Left ventricle myocardium superior (tissue), 1 donor: Measurements from ENCODE around the gene MAP7D1. TPM values are rescaled to one million over a fixed set of nuclear protein-coding genes. Genes with fewer than 3 reads are reported as not detected.
"Not testable (repeated sequence)": the region's sequence is repeated elsewhere in the genome, so short reads cannot be mapped to it uniquely, and the experiment has no call there.

Source experiments
- ATAC-seq: fragments of 200-7000 bp; cut with Tn5 transposase; one replicate; pipeline ENCODE4 v1.9.1; 2020; ENCODE audit warnings: mild to moderate bottlenecking, moderate library complexity
- DNase-seq: peaks from one replicate; pipeline ENCODE4 v3.0.0-alpha.2; 2020
- intact Hi-C: fragments of 100-400 bp; cut with micrococcal nuclease; formaldehyde crosslinking; loops from one replicate; pipeline ENCODE4 v1.11.0; 2022
- total RNA-seq: library from RNA; stranded (reverse); fragmentation: NEBNext Ultra II Directional; extraction: Animal tissue kit (Norgen Biotek cat#: 25700); gene quantifications from one replicate; pipeline ENCODE4 v1.2.1, GENCODE V29; 2021
- donor health status: DM: no; HTN: yes; CAD: no; lungs with severe emphysema.

The MAP7D1 gene
- total RNA-seq, 1 donor from 2014 or later: 385 TPM

DNA sequence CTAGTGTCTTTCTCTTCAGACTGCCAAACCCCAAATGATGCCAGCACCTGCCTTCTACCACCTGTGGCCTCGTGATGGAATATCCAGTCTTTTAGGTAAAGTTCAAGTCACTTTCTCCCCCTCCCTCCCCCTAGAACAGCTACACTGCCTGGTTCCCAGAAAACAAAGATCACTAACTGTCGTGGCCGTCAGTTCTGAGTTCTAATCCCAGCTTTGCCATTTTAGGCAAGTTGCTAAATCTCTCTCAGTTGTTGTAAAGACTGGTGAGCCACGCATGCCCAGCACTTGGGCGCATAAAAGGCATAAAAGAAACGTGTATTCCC, 6.0 kb upstream of the MAP7D1 start:
- DNase-seq: no peak
- intact Hi-C loops: loop anchor here (5.0 kb wide), 2 partner anchors 37 to 137 kb away; no protein-coding TSS in a partner anchor
- no peak for ATAC-seq

DNA sequence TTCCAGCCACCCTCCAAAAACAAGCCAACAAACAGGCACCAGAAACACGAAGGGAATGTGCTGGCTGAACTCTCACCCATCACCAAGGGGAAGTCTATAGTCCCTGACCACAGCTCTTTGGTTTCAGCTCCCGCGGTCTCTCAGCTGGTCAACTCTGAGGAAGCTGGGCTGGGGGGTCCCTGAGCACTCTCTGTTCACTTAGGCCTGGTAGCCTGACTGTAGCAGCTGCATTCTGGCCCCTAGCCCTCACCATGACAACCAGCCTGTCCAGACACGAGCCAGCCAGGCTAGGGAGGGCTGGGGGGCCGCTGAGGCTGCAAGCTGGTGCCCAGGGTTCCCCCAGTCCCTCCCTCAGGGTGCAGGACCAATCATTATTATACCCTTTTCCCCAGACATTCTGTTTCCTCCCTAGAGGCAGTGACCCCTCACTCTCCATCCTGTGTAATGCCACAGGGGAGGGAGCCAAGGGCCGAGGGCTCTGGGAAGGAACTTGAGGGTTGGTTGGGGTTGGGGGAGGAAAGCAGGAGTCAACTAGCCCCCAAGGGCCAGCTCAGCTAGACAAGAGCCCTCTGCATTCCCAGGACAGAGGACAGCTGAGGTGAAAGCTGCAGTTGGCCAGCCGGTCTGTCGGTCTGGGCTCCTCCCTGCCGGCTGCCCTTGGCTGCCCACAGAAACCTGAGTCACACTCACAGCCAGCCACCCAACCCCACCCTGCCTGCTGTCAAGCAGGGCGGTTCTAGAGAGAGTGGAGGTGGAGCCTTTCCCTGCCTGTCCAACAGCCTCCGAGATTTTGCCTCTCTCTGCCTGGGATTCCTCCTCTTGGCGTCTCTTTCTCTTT, 5.4 kb upstream of the MAP7D1 start:
- DNase-seq (peak; percentile 93), ATAC-seq (peak; percentile 78)
- intact Hi-C loops: loop anchor here (5.0 kb wide), 1 partner anchor 37 kb away; no protein-coding TSS in a partner anchor

DNA sequence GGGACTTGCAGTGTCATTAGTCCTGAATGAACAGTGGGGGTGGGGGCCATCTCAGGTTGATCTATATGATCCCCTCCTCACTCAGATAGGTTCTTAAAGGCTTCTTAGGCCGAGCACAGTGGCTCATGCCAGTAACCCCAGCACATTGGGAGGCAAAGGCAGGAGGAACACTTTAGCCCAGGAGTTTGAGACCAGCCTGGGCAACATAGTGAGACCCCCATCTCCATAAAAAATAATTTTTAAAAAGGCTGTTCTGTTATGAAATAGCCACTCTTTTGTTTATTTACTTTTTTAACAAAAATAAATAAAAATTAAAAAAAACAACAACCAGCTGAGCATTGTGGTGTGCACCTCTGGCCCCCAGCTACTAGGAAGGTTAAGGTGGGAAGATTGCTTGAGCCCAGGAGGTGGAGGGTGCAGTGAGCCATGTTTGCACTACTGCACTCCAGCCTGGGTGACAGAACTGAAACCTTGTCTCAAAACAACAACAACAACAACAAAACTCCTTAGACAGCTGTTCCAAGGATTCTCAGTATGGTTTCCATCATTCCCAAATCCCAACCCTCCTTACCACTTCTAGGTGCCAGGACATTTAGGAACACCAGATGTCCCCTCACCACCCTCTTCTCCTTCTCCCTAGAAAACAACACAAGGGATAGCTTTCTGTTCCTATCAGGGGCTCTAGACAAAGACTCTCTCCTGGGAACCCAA, 4.7 kb upstream of the MAP7D1 start:
- no peak for DNase-seq
- ATAC-seq: no peak
- intact Hi-C loops: loop anchor here (5.0 kb wide), 1 partner anchor 36 kb away; no protein-coding TSS in a partner anchor

DNA sequence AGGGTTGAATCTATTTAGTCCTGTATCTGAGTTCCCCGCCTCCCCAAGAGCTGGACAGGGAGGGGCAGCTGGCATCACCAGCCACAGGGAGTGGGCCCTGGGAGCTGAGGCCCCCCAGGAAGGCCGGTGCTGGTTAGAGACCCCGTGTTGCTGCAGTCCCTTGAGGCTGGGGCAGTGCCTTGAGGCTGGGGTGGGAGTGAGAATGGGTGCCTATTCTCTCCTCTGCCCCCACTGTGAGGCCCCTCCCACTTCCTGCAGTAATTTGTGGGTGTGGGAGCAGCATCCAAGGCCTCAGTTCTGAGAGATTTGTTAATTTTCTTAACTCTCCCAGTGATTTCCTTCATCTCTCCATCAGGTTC, 4.1 kb upstream of the MAP7D1 start:
- intact Hi-C loops: loop anchor here (5.0 kb wide), 1 partner anchor 35 kb away; no protein-coding TSS in a partner anchor
- DNase-seq: peak; percentile 47
- no peak for ATAC-seq

DNA sequence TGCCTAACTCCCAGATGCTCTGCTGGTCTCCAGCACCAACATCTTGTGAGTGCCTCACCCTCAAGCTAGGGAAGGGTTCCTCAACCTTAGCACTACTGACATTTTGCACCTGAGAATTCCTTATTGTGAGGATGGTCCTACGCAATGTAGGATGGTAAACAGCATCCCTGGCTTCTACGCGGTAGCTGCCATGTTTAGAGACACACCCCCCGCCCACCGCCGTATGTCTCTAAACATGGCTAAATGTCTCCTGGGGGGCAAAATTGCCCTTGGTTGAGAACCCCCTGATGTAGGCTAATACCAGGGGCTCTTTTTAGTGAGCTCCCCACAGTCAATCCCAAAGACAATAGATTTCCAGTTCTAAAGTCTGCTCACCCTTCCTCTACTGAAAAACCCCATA, 2.5 kb upstream of the MAP7D1 start:
- ATAC-seq (no peak), DNase-seq (no peak)
- intact Hi-C loops: loop anchor here (5.0 kb wide), 1 partner anchor 34 kb away; no protein-coding TSS in a partner anchor

DNA sequence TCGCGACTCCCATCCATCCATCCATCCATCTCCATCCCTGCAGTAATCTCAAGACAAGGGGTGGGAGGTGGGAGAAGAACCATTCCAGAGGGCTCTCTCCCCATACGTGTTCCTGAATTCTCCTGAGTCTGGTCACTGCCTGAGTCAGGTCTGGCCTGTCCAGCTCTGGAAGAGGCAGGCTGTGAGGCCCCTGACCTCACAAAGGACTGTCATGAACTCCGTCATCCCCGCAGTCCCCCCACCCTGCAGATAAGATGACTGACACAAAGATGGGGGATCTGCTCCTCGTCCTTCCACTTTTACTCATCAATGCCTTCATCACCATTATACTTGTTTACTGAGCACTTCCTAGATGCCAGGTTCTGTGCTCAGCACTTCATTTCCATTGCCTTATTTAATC, 1.6 kb upstream of the MAP7D1 start:
- DNase-seq: no peak

DNA sequence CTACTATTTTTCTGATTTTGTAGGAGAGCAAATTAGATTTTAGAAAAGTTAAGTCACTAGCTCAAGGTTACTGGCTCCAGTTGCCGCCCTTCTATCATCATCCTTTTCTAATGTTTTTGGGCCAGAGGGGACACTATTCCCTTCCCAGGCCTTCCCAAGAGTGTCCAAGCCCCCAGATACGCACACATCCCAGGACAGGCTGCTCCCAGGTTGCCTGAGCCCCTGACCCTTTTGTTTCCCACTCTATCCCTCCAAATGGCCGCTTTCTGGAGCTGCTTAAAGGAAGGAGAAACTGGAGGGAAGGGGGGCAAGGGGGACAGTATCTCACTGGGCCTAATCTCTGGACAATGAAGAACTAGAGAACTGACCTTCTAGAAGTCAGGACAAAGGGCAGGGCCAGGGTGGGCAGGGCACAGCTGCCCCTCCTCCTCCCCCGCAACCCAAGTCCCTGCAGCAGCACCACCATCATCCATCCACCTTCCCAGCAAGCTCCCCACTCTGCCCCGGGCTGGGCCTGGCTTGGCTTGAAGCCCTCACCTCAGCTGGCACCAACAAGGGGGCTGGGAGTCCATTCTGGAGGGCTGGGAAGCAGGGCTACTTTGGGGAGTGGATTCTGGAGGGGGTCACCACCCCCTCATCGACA, 1.1 kb upstream of the MAP7D1 start:
- peak; percentile 80 for DNase-seq
- peak; percentile 37 for ATAC-seq
- intact Hi-C loops: loop anchor here (5.0 kb wide), 1 partner anchor 32 kb away; no protein-coding TSS in a partner anchor

More for the DNA sequence above, 1.6 kb upstream of the MAP7D1 start:
- intact Hi-C loops: loop anchor here (5.0 kb wide), 1 partner anchor 33 kb away; no protein-coding TSS in a partner anchor
- ATAC-seq: no peak

DNA sequence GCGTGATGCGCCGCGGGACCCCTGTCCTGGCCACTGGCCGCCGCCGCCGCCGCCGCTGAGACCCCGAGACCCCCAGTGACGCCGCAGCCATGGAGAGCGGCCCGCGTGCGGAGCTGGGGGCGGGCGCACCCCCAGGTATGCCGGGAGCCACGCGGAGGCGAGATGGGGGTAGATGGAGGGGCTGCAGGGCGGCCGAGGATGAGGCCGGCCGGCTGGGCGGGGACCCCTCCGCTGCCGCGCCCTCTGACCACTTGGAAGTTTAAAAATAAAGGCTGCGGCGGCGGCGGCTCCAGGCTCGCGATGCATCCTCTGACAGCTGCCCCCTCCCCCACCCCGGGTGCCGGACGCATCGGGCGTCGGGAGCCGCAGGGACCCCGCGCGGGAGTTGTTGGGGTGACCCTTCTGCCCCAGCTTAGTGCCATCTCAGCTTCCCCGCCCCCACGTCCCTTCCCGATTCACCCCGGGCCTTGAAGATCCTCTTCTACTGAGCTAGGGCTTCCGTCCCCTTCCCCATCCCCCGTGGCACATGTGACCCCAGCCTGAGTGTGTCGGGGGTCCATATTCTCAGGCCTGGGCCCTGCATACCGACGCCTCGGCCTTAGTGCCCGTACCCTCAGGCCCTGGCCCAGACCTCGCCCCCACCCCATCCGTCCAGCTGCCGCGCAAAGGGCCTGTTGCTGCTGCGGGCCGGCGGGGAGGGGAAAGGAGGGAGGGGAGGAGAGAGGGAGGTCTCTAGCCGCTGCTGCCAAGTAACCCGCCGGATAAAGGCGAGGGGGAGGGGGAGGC, 562 bp downstream of the MAP7D1 start:
- DNase-seq (peak; percentile 85), ATAC-seq (peak; percentile 56)
- intact Hi-C loops: no loop called here

DNA sequence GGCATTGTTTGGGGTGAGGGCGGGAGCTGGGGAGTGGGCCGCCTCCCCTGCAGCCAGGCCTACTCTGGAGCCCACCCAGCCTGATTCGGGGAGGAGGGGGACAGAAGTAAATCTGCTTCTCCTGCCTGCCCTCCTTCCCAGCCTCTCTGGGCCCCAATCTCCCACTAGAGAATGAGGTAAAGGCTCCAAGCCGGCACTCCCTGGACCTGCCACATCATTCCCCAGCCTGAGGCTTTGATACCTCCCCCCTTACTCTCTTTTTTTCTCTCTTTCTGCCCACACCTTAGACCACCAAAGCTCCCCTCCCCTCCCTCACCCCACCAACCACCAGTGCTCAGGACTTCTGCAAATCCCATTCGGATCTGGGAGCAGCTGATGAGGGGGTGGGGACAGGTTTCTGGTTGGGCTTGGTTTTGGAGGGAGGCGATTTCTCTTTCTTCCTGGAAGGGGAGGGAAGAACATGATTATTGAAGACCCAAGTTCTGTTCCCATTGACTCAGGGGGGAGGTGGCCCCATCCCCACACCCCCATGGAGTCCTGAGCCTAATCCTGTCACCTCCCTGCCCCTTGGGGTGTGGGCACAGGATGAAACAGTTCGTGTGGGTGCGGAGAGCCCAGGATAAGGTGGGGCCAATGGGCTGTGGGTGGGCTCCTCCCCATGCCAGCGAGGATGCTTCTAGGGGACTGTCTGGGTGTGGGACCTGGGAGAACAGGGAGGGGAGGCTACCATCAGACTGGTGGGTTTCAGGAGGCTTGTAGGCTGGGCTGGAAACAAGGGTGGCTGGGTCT, 1.3 kb downstream of the MAP7D1 start:
- DNase-seq (no peak), ATAC-seq (no peak)
- intact Hi-C loops: no loop called here

DNA sequence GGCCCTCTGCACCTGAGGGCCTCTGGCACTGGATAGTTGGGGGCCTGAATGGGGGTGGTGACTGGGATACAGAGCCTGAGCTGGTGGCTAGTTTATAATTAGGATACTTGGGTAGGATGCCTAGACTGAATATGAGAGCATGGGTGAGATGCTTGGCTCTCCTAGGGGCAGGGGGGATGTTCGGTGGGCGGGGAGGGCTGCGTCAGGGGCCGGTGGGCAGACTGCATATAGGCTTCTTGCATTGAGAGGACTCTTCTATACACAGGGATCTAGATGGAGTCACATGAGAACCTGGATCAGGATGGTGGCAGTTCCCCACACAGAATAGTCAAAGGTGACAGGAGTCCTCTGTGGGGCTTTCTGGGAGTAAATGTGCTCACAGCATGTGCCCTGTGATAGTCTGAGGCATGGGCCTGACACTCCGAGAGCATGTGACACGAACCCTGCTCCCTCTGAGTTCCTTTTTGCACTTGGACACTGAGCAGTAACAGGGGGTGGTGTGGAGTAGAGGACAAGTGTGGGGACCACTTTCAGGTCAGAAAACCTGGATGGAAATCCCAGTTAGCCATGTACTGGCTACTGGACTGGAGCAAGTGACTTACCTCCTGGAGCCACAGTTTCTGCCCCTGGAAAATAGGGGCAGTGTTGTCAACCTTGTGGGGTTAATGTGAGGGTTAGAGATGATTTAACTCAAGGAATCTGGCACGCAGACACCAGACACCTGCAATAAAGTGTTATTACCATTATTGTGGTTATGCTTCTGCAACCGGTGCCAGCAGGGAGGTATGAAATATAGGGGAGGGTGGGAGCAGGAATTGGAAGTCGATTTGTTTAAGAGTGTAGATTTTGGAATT, 2.2 kb downstream of the MAP7D1 start:
- no peak for DNase-seq
- ATAC-seq: no peak
- intact Hi-C loops: no loop called here

DNA sequence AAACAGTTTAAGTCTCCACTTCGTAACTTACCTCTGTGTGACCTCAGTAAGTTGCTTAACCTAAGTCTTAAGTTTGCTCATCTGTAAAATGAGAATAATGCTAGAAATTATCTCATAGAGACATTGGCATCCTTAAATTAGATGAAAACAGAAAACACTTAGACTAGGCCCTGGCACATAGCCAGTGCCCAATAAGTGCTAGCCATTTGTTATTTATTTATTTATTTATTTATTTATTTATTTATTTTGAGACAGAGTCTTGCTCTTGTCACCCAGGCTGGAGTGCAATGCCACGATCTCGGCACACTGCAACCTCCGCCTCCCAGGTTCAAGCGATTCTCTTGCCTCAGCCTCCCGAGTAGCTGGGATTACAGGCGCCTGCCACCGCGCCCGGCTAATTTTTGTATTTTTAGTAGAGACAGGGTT, 2.9 kb downstream of the MAP7D1 start:
- ATAC-seq, intact Hi-C loops, DNase-seq: not testable (repeated sequence)

DNA sequence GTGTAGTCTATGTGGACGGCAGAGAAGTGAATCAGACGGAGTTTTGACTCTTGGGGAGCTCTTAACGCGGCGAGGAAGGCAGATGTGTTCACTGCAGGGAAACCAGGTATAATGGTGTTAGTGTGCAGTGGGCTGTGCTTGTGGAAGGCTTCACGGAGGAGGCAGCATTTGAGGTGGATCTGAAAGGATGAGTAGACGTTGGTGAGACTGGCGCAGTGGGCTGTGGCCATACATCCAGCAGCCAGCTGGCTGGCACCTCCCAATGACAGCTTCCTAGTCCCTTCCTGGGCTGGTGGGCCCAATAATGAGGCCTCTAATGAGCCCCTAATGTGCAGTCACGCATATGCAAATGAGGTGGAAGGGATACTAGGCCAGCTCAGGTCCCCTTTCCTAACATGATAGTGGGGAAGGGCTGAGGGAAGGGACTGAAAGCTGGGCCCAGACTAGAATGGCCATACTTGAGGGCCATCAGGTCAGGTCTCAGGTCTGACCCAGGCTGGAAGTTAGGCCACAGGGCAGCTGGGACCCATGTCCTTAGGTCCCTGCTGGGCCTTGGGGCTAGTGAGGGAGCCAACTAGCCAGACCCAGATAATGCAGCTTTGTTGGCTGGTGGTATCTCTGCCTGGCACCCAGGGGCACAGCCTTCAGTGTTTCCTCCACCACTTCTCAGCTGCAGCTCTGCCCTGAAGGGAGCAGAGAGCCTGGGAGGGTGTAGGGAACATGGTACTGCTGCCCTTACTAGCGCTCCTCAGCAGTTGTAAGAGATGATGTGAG, 3.8 kb downstream of the MAP7D1 start:
- DNase-seq: no peak
- no peak for ATAC-seq
- intact Hi-C loops: no loop called here

DNA sequence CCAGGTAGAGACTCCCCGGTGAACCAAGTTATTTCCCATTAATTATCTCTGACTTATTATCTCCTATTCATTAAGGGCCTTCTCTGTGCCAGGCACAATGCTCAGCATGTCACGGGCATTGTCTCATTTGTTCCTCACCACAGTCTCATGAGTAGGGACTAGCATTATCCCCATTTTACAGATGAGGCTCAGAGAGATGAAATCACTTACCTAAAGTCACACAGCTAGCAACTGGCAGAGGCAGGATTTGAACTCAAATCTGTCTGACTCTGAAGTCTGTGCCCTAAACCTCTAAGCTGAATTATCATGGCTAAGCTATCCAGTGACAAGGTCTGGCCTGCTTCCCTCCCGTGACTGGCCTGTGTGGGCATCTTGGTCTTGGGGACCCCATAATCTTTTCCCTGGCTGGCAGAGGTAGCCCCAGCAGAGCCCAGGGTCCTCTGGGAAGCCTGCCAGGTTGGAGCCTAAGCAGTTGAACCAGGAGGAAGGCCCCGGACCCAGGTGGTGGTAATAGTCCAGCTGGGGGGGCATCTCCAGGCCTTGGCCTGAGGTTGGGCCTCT, 4.5 kb downstream of the MAP7D1 start:
- no peak for DNase-seq
- ATAC-seq: no peak
- intact Hi-C loops: no loop called here

DNA sequence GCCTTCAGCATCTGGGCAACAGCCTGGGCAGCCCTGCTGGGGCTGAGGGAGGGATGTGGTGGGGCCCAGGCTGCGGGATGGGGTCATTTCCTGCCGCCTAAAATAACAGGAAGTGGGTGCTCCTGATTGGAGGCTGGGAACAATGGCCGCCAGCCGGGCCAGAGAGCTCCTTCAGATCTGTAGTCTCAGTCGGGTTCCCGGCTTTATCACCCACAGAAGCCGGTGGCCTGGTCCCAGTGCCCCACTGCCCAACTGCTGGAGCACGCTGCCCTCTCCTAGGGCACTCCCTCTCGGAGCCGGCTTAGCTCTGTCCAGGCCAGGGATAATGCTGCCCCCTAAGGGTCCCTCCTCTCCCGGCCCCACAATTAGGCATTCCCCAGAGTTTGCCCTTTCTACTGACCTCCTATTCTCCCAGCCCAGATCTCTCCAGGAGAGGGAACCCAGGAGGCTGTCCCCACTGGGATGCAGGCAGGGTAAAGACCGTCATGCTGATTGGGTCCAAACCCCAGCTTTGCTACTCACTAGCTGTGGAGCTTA, 5.1 kb downstream of the MAP7D1 start:
- intact Hi-C loops: no loop called here
- DNase-seq (peak; percentile 82), ATAC-seq (peak; percentile 30)

DNA sequence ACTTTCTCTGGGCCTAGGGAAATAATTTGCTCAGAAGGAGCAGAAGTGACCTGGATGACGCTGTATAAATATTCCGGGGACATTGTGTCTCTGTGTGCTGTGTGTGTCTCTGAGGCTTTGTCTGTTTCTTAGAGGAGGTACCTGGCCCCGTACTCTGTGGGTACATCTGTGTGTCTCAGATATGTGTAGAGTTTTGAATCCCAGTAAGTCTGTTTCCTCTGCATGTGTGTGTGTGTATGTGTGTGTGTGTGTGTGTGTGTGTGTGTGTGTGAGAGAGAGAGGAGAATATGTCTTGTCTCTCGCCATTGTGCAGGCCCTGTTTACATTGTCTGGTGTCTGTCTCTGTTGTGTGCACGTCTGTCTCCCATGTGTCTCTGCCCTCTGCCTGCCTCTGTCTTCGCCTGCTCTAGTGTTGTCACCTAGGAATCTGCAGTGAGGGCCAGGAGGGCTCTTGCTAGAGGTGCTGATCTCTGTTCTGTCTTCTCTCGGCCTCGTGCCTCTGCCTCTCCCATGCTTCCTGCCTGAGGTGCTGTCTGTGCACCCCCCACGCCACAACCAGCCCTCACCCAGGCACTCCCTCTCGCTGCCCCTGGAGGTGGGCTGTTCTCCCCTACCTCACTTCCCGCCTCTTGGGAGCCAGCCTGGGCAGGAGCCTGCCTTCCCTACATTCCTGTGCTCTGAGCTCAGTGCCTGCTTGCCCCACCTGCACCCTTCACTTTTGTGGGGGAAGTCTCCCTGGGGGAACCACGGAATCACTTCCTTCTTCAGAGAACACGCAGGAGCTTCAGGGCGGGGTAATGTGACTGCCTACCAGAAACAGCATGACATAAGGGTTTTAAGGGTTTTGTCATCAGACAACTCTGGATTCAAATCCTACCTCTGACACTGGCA, 5.9 kb downstream of the MAP7D1 start:
- ATAC-seq: peak; percentile 38
- intact Hi-C loops: no loop called here

More for the DNA sequence above, 5.9 kb downstream of the MAP7D1 start:
- no peak for DNase-seq
